ENCODE results near the gene PDGFB. TPM values are rescaled to one million over a fixed set of nuclear protein-coding genes. Genes with fewer than 3 reads are reported as not detected.

PDGFB gene
- total RNA-seq, 1 experiment from 2014 or later, result 39.7 TPM

GRCh38 chr22:39276440-39277141, 31.8 kb upstream of the PDGFB start:
- no peak overlapping the region for H3K27ac ChIP-seq
- no peak overlapping the region for H3K4me2 ChIP-seq
- H3K9me2 ChIP-seq (ENCODE audit: insufficient read depth), result no peaks in the 10 kb centered on the region
- no peaks in the 10 kb centered on the region for H3K36me3 ChIP-seq (ENCODE audit: low read depth)
- no peaks in the 10 kb centered on the region; the same call in none of the 2 replicates for H3K9me3 ChIP-seq (ENCODE audit: insufficient read depth, low read depth)
- no peak overlapping the region for H3K4me3 ChIP-seq
- ChIA-PET CTCF (no interaction called here), POLR2A (ENCODE audit: unreplicated experiment) (no interaction called here)
- intact Hi-C loops (cut with micrococcal nuclease; ENCODE audit: unreplicated experiment), result no loop called here
- H3K4me1 ChIP-seq (replicated peaks; ENCODE audit: insufficient read depth), result peaks cover 8% of the 10 kb centered on the region; the same call in 1 of the 2 replicates
- no peak overlapping the region for H2AFZ ChIP-seq
- no peak for DNase-seq
- no peaks in the 10 kb centered on the region for H3K27me3 ChIP-seq (ENCODE audit: insufficient read depth, low read depth)
- H4K20me1 ChIP-seq (ENCODE audit: insufficient read depth), result no peaks in the 10 kb centered on the region
- no peak for TF ChIP-seq EZH2 (IDR thresholded peaks at IDR 0.05; ENCODE audit: low read depth)
- no peak for TF ChIP-seq CTCF (conservative IDR thresholded peaks at IDR 0.05)
- no TSS peak for BruUV-seq (replicated peaks)
- no peaks in the 10 kb centered on the region for H3K79me2 ChIP-seq (ENCODE audit: low read depth)
- H3F3A ChIP-seq (ENCODE audit: insufficient read depth, low read depth), result peaks cover 29% of the 10 kb centered on the region; the same call in 1 of the 2 replicates

DNA sequence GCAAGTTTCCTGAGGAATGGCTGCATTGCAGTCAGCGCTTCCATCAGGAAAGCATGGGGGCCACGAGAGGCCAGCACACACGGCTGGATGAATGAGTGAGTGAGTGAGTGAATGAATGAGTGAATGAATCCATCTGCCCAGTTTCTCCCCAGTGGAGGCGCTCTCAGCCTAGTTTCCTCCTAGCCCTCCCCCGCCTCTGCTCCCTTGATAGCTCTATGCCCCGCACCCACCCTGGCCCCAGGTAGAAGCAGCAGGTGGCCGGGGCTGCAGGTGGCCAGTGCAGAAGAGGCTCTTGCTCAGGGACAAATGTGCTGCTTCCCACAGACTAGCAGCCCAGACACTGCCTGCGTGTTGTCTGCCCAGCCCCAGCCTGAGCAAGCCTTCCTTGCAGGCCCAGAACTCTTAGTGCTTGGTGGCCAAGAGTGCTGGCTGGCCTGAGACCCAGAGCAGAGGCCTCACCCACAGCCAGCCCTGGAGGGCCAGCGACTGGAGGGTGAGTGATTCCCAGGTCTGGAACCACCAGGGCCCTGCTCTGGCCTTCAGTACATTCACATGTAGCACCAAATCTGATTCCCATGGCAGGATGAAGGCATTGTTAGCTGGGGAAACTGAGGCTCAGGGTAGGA, 31.1 kb upstream of the PDGFB start:
- ChIA-PET POLR2A (ENCODE audit: unreplicated experiment) (no interaction called here), CTCF (no interaction called here)
- no TSS peak for BruUV-seq (replicated peaks)
- Histone ChIP-seq H4K20me1 (ENCODE audit: insufficient read depth) (no peaks in the 10 kb centered on the region), H3K4me2 (no peak overlapping the region), H2AFZ (no peak overlapping the region), H3K27me3 (ENCODE audit: insufficient read depth, low read depth) (no peaks in the 10 kb centered on the region), H3K9me2 (ENCODE audit: insufficient read depth) (no peaks in the 10 kb centered on the region), H3K4me1 (replicated peaks; ENCODE audit: insufficient read depth) (peaks cover 8% of the 10 kb centered on the region; the same call in 1 of the 2 replicates), H3K36me3 (ENCODE audit: low read depth) (no peaks in the 10 kb centered on the region), H3K79me2 (ENCODE audit: low read depth) (no peaks in the 10 kb centered on the region), H3F3A (ENCODE audit: insufficient read depth, low read depth) (peaks cover 29% of the 10 kb centered on the region; the same call in 1 of the 2 replicates), H3K4me3 (no peak overlapping the region), H3K9me3 (ENCODE audit: insufficient read depth, low read depth) (no peaks in the 10 kb centered on the region; the same call in none of the 2 replicates), H3K27ac (no peak overlapping the region)
- intact Hi-C loops (cut with micrococcal nuclease; ENCODE audit: unreplicated experiment), result no loop called here
- no peak for DNase-seq
- TF ChIP-seq EZH2 (IDR thresholded peaks at IDR 0.05; ENCODE audit: low read depth), result no peak
- TF ChIP-seq CTCF (conservative IDR thresholded peaks at IDR 0.05), result no peak

- H3K79me2 ChIP-seq (ENCODE audit: low read depth), result no peaks in the 10 kb centered on the region
- no peaks in the 10 kb centered on the region for H3K36me3 ChIP-seq (ENCODE audit: low read depth)
- TF ChIP-seq CTCF (conservative IDR thresholded peaks at IDR 0.05) (no peak), EZH2 (IDR thresholded peaks at IDR 0.05; ENCODE audit: low read depth) (no peak)
- no peaks in the 10 kb centered on the region for H3K27me3 ChIP-seq (ENCODE audit: insufficient read depth, low read depth)
- intact Hi-C loops (cut with micrococcal nuclease; ENCODE audit: unreplicated experiment), result no loop called here
- no peak overlapping the region for H2AFZ ChIP-seq
- no peak overlapping the region for H3K4me2 ChIP-seq
- no peaks in the 10 kb centered on the region for H4K20me1 ChIP-seq (ENCODE audit: insufficient read depth)
- no peaks in the 10 kb centered on the region for H3K9me2 ChIP-seq (ENCODE audit: insufficient read depth)
- no peak for DNase-seq
- CTCF ChIA-PET, result no interaction called here
- peaks cover 24% of the 10 kb centered on the region; the same call in 1 of the 2 replicates for H3F3A ChIP-seq (ENCODE audit: insufficient read depth, low read depth)
- peaks cover 8% of the 10 kb centered on the region; the same call in 1 of the 2 replicates for H3K4me1 ChIP-seq (replicated peaks; ENCODE audit: insufficient read depth)
- BruUV-seq (replicated peaks), result no TSS peak
- no peak overlapping the region for H3K27ac ChIP-seq
- POLR2A ChIA-PET (ENCODE audit: unreplicated experiment), result no interaction called here
- no peaks in the 10 kb centered on the region; the same call in none of the 2 replicates for H3K9me3 ChIP-seq (ENCODE audit: insufficient read depth, low read depth)
- no peak overlapping the region for H3K4me3 ChIP-seq
Observed at GRCh38 chr22:39273950-39274887, 29.4 kb upstream of the PDGFB start.
